GM10266 (cell line): Measurements from ENCODE around the gene MACF1.

Source experiments
- DNase-seq: peaks from one replicate; pipeline ENCODE4 v3.0.0; 2012; ENCODE audit errors: extremely low spot score
- CTCF ChIP-seq: IDR thresholded peaks from 2 replicates; pipeline ENCODE4 v1.5.1; 2012; ENCODE audit warnings: mild to moderate bottlenecking, low read depth; ENCODE audit not compliant: control insufficient read depth, insufficient read depth; ENCODE audit errors: missing control alignments

Gene MACF1

GRCh38 chr1:39190096-39190495, 14.4 kb upstream of the MACF1 start:
- DNase-seq = no peak
- no peak for TF ChIP-seq CTCF

GRCh38 chr1:39194398-39195051, 10.0 kb upstream of the MACF1 start:
- no peak for TF ChIP-seq CTCF
- no peak for DNase-seq

GRCh38 chr1:39195166-39196111, 9.1 kb upstream of the MACF1 start:
- no peak for TF ChIP-seq CTCF
- no peak for DNase-seq

DNA sequence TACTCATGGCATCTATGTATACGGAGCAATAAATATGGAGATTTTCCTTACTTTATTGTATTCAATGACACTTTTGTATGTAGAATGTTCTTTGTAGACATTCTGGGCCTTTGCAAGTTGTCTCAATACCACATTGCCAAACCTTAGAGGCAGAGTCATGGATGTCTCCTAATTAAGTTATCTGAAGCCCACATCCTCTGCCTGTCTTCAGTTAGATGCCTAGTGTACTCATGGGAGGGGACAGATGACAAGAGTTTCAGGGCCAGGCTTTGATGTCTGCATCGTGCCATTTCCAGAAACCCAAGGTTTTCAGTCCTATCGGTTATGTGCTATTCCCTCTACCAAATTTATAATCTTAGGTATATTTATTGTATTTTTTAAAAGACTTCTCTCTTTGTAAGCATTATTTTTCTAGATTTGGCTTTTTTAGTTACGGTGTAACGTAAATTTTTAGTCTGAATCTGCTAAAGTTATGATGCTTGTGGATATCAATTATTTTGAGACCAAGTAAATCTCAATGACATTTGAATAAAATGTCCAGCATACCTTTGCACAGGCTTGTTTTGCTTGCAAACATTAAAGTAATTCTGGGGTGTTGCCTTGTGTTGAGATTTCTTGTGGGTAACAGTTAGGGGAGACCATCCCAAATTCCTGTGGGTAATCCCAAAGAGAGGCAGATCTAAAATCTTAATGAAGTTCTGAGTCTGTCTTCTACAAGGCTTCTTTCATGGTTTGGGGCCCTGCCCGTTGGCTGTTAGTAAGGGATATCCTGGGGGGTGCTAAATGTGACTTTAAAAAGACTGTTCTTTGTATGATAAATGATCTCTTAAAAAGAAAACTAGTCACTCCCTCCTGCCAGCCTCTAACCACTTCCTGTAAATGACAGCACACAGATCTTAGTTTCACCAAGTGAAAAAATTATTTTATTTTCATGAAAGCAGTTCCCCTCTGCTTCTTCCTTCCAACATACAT, 8.0 kb upstream of the MACF1 start:
- no peak for TF ChIP-seq CTCF
- peak; percentile 33 for DNase-seq

DNA sequence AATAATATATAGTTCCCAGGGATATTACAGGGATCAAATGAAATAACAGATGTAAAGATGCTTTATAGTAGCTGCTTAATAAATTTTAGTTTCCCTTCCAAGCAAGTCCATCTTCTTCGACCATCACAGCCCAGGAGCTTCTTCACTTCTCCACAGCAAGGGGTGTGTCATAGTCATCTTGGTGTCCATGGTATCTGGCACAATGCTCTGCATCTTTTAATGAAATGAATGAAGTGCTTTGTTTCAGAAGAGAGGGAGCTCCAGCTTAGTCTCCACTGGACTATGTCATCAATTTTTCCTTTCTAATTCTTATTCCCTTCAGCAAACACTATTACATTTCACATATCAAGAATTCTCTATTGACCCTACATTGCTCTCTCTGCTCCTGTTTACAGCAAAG, 4.9 kb upstream of the MACF1 start:
- no peak for TF ChIP-seq CTCF
- DNase-seq = no peak

DNA sequence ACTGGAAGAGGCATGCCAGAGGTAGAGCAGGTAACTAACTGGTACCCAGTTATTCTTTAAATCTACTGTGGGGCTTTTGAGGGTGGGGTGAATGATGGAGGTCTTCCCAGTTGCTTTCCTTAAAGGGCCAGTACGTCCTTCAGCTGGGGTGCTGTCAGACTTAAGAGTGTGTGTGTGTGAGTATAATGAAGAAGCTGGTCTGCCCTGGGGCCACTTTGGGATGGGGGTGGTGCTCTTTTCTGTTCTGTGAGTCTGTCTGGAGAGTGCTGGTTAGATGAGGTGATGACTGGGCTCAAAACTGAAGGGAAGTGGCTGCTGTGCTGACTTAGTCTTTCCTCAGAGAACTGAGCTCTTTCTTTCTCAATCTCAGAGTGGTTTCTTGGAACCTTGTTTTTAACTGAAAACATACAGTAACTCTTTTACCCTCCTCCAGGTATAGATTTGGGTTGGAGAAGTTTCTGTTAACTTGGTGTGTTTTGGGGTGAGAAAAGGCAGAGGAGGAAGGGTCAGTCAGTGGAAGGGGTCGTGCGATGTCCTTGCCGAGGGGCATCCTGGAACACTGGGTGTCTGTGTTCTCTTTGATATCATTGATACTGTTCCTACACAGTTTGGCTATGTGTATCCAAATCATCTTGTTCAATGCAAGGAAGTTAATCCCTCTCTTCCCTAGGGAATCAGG, 746 bp downstream of the MACF1 start:
- no peak for TF ChIP-seq CTCF
- DNase-seq = no peak
